Panc1 (cell line): ENCODE results near the gene POLD3. TPM values are rescaled to one million over a fixed set of nuclear protein-coding genes. Genes with fewer than 3 reads are reported as not detected.

Experiments used
- ATAC-seq: fragments of 200-7000 bp; cut with Tn5 transposase; 2 replicates; pipeline ENCODE4 v1.9.1; 2020; ENCODE audit warnings: mild to moderate bottlenecking, moderate library complexity
- BruUV-seq: library from RNA; stranded (reverse); fragments of 400-500 nt; replicated peaks from 2 replicates; lab custom pipeline; 2021; lab: Mats Ljungman, UMichigan
- CTCF ChIA-PET: fragments of 300-600 bp; sonication (Branson Sonifier 250); formaldehyde crosslinking; loops from one replicate; lab custom pipeline; 2022; ENCODE audit warnings: antibody characterized with exemption; lab: Charles Lee
- POLR2A ChIA-PET: fragments of 300-600 bp; sonication (Branson Sonifier 250); formaldehyde crosslinking; loops from one replicate; lab custom pipeline; 2022; ENCODE audit warnings: antibody characterized with exemption; lab: Charles Lee
- DNase-seq: peaks from one replicate; pipeline ENCODE4 v3.0.0-alpha.2; 2010; ENCODE audit warnings: low read depth, low spot score
- H3K27ac ChIP-seq: 2 replicates; pipeline ENCODE4 v1.5.1; 2011; ENCODE audit warnings: mild to moderate bottlenecking, low read length, inconsistent platforms
- H3K27me3 ChIP-seq: fragments of 200-500 bp; sonication (Bioruptor generic); 2 replicates; pipeline ENCODE4 v1.6.0; 2014; ENCODE audit warnings: low read length, inconsistent platforms; ENCODE audit not compliant: control insufficient read depth, insufficient read depth
- H3K36me3 ChIP-seq: fragments of 200-500 bp; sonication (Bioruptor generic); 2 replicates; pipeline ENCODE4 v1.5.1; 2014; ENCODE audit warnings: inconsistent platforms, mild to moderate bottlenecking, low read length, moderate library complexity; ENCODE audit not compliant: control insufficient read depth, insufficient read depth
- H3K4me1 ChIP-seq: 2 replicates; pipeline ENCODE4 v1.5.1; 2011; ENCODE audit warnings: inconsistent platforms, mild to moderate bottlenecking, low read length, moderate library complexity; ENCODE audit not compliant: control insufficient read depth, insufficient read depth
- H3K4me3 ChIP-seq, 2 experiments: 2 replicates each; pipeline ENCODE4 v1.5.1; 2011 to 2012; ENCODE audit warnings: low read depth in 2 of 2, low read length in 2 of 2, mild to moderate bottlenecking in 2 of 2, inconsistent platforms in 1 of 2, moderate library complexity in 1 of 2
- H3K9me3 ChIP-seq: fragments of 200-500 bp; sonication (Bioruptor generic); 2 replicates; pipeline ENCODE4 v1.5.1; 2014; ENCODE audit warnings: low read depth, mild to moderate bottlenecking, inconsistent platforms, low read length, moderate library complexity; ENCODE audit not compliant: control insufficient read depth, insufficient read depth
- CTCF ChIP-seq: fragments of 450-650 bp; IDR thresholded peaks from 2 replicates; pipeline ENCODE4 v1.5.1; 2017; ENCODE audit warnings: mild to moderate bottlenecking
- POLR2AphosphoS5 ChIP-seq: IDR thresholded peaks from 2 replicates; pipeline ENCODE4 v1.6.1; 2012; ENCODE audit warnings: mild to moderate bottlenecking, low read depth, low read length, moderate library complexity
- REST ChIP-seq, 2 experiments: IDR thresholded peaks; 2 replicates each; pipeline ENCODE4 v1.6.1; 2011 to 2012; ENCODE audit warnings: low read depth in 2 of 2, control low read depth in 1 of 2, low read length in 1 of 2, mild to moderate bottlenecking in 1 of 2, moderate library complexity in 1 of 2; ENCODE audit not compliant: insufficient read depth in 1 of 2
- SIN3A ChIP-seq: IDR thresholded peaks from 2 replicates; pipeline ENCODE4 v1.6.1; 2012; ENCODE audit warnings: low read depth, mild to moderate bottlenecking, low read length, moderate library complexity, borderline replicate concordance; ENCODE audit not compliant: insufficient read depth
- TCF7L2 ChIP-seq: IDR thresholded peaks from 2 replicates; pipeline ENCODE4 v1.6.1; 2011; ENCODE audit warnings: mild to moderate bottlenecking, low read depth, low read length, inconsistent platforms
- in situ Hi-C: cut with HindIII; loops from 2 replicates; pipeline ENCODE4 v1.10.0; 2016; ENCODE audit warnings: low sequenced_read_pairs, low pct_unique_long_range_greater_than_20kb
- intact Hi-C: fragments of 100-400 bp; cut with micrococcal nuclease; formaldehyde crosslinking; loops from one replicate; pipeline ENCODE4 v1.10.0; 2022; ENCODE audit not compliant: unreplicated experiment
- total RNA-seq: library from RNA; stranded (reverse); gene quantifications from one replicate; pipeline ENCODE4 v1.2.1, GENCODE V29; 2021; ENCODE audit not compliant: unreplicated experiment

Gene POLD3
- total RNA-seq, 1 experiment from 2014 or later: 31.7 TPM

GRCh38 chr11:74615311-74615710 lies 22.9 kb downstream of the POLD3 start:
- no peak for DNase-seq
- no TSS peak for BruUV-seq
- Histone ChIP-seq H3K36me3 (peaks cover 54% of the 10 kb centered on the region), H3K4me3 (no peak overlapping the region), H3K4me1 (no peaks in the 10 kb centered on the region), H3K27me3 (no peaks in the 10 kb centered on the region), H3K27ac (no peak overlapping the region), H3K9me3 (no peaks in the 10 kb centered on the region)
- ATAC-seq: no peak
- TF ChIP-seq SIN3A (no peak), REST (IDR thresholded peaks at IDR 0.05; ENCODE audit: insufficient read depth in 1 of 2, low read depth in 2 of 2, low read length in 1 of 2) (no peak)
- ChIA-PET CTCF (no interaction called here), POLR2A (no interaction called here)
- in situ Hi-C loops: no loop called here
- intact Hi-C loops: no loop called here

GRCh38 chr11:74615988-74616387 lies 23.6 kb downstream of the POLD3 start:
- Histone ChIP-seq H3K4me1 (no peaks in the 10 kb centered on the region), H3K27ac (no peak overlapping the region), H3K27me3 (no peaks in the 10 kb centered on the region), H3K4me3 (no peak overlapping the region), H3K9me3 (no peaks in the 10 kb centered on the region), H3K36me3 (peaks cover 58% of the 10 kb centered on the region)
- TF ChIP-seq SIN3A (no peak), TCF7L2 (no peak), POLR2AphosphoS5 (no peak), CTCF (no peak), REST (IDR thresholded peaks at IDR 0.05; ENCODE audit: insufficient read depth in 1 of 2, low read depth in 2 of 2, low read length in 1 of 2) (no peak)
- in situ Hi-C loops (no loop called here), intact Hi-C loops (no loop called here)
- ChIA-PET POLR2A (interaction anchor here (0.7 kb wide), 1 partner anchor 195 kb away, joined by 3 read pairs; no protein-coding TSS in a partner anchor), CTCF (no interaction called here)
- ATAC-seq (no peak), DNase-seq (no peak)
- no TSS peak for BruUV-seq
